ENCODE data around the gene BTBD16.
A peak's percentile ranks its signal among the peaks of the same experiment; 100 is the strongest.

The BTBD16 gene

DNA sequence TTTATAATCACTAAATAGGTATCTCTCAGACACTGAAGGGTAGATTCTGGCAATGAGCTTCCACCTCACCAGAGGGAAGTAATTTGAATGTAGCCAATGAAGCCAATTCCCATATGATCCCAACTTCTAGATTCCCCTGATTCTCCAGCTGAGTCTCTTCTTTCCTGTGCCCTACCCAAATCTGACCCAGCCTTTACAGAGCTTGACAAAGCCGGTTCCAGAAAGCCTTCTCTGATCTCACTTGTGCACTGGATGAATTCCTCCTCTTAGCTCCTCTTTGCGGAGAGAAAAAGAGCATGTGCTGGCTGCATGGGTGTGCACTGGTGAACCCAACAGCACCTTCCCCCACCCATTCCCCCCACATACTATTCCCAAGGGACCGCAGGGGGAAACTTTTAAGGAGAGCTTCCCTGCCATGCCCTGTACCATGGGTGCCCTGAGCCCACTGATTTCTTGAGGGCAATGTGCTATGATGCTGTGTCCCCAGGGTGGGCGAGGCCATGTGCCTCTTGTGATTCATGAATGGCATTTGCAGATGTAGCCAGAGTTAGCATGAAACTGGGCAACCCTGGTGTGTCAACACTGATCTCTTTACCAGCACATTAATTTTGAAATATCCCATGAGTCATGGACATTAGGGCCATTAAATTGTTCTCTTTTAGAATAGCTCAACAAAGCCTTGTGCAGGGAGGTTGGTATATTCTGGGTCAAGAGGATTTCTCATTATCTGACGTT is 53.0 kb downstream of the BTBD16 start:
- DNase-seq = no peak

DNA sequence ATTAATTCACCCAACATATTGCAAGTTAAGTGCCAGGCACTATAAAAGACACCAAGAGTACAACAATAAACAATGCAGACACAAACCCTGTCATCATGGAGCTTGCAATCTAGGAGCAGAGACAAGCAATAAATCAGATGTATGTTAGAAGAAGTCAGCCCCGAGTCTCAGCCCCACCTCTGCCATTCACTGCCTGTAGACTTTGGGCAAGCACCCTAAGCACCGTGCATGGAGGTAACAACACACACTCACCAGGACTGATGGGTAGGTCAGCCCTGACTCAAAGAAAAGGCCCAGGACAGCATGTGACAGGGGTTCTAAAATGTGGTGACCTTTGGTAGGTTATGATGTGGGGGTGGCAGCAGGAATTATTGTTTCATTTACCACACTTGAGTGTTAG is 54.1 kb downstream of the BTBD16 start:
- DNase-seq = no peak

DNA sequence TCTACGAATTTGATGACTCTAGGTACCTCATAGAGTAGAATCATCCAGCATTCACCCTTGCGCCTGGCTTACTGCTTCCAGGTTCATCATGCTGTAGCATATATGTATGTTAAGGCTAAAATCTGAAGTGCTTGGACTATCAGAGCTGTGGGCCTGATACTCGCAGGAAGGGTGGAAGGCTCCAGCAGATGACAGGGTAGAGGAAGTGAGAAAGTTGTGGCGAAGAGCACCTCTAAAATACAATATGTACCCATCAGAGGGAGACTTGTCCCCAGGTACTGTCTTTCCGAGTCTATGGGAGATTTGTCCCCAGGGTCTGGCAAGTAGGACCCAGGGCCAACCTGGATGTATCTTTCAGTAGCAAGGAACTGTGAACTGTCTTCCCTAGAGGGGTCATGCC is 55.3 kb downstream of the BTBD16 start:
- no peak for DNase-seq

DNA sequence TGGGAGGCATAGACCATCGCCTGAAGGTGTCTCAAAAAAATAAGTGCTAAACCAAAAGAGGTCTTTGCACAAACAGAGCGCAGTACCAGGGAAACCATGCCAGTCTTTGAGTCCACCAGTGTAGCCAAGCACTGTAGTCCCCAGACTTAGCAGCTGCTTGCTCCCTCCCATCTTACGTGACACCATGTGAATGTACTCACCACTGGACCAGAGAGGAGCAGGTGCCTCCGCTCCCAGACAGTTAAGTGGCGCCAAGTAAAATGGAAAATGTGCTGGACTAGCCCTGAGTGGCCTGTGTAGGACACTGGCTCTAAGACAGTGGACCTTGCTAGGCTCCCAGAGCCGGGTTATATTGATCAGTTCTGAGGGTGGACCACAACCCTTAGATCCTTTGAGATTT is 55.7 kb downstream of the BTBD16 start:
- DNase-seq = no peak

DNA sequence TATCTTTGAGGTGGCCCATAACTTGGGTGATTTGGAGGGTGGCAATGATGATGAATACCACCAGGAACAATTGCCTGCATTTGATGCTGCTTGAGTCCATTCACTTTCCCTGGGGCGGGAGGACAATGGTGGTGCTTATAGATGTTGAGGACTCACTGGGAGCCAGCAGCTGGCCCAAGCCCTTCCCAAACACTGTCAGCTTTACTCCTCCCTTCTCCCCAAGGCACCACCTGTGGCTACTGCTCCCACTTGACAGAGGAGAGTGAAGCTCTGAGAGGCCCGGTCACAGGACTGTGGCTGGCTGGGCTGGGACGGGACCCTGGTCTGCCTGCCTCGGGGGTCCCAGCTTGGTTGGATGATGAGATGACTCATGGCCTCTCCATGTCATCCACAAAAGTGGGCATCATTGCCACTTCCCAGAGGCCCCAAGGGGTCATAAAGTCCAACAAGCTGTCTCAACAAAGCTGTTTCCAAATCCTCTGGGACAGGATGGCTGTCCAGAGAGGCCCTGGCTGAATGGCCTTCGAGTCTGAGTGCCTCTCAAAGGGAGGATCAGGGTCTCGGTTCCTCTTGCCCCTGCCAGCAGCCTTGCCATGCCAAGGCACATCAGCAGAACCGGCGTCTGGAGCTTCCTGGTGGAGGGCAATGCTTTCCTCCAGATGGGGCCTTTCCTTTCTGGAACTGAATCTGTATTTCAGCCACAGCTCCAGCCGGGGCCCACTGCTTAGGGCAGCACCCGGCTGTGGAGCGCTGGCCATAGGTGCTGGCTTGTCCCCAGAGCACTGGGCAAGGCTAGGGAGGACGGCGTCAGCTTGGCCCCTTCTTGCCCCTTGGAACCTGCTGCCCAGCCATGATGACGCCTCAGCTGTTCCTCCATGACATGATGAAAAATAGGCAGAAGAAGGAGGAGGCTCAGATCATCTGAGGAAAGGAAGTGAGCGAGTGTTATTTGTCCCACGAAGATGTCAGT is 56.4 kb downstream of the BTBD16 start:
- no peak for DNase-seq

DNA sequence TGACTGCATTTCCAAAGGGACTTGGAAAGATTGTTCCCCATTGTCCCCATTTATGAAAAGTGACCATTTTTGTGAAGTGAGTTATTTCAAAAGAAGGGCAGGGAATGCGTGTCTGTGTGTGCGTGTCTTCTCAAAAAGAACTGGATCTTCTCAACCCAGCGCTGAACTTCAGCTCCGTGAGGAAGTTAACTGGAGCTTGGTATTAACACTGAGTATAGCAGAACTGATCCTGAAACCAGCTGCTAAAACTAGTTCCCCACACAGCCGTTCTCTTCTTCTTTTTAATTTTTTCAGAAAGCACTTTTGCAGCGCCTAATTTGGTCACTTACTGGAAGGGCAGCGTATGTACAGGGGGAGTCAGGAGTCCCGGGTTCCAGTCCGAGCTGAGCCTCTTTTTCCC is 57.6 kb downstream of the BTBD16 start:
- DNase-seq = no peak

DNA sequence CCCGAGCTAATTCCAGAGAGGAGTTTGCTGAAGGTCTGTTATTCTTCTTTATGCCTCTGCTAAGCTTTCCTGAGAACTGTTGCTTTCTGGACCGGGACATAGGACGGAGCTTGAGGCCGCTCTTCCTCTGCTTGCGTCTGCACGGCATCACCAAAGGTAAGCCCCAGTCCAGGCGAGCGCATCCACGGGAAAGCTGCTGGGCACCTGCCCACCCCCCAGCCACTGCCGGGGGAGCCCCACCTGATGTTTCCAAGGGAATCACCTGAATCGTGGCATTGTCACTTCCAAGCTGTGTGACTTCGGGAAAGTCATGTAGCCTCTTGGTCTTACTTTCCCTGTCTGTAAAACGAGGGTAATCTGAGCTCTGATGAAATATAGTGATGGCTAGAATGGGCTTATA is 58.3 kb downstream of the BTBD16 start:
- DNase-seq = no peak

DNA sequence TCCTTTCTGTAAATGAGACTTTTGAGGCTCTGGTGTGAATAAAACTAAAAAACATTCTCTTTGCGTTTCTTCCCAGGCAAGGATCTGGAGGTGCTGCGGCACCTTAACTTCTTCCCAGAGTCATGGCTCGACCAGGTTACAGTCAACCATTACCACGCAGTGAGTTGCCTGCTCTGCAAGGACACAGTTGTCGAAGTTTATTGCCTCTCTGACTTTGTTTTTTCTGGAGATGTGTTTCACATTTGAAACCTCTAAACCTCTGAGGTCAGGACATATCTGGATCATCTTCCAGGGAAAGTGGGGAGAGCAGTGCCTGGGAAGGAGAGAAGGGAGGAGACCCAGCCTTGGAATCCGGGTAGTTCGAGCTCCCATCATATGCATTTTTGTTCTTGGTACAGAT is 60.0 kb downstream of the BTBD16 start:
- DNase-seq = no peak

DNA sequence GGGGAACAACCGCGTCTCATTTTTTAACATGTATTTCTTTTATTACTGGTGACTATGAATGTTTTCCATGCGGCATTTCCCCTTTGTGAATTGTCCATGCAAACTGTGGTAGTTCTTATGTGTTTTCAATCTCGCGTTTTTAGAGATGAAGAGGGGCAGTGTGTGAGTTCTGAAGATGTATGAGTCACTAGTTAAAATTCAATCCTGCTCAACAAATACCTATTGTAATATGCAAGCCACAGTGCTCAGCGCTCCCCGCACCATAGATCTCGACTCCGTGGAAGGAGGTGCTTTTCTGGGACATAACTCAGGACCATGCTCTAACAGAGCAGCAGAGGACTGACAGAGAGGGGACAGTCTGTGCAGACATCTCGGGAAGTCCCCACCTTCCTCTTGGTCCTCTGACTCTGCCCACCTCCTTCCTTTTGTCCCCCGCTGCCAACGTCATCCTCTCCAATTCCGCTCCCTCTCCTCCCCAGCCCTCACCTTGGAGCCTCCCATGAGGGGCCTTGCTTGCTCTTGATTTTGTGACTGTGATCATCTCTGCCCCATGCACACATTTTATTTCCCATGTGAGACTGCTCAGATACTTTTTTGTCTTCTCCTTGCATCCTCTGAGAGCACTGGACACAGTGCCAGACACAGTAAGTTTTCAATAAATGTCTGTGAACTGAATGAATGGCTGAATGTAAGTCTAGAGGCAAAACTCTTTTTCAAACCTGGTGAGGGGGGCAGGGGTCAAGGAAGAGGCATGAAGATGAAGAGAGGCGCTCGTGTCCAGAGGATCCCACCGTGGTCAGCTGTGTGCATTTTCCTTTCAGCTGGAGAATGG is 60.7 kb downstream of the BTBD16 start:
- DNase-seq = no peak

DNA sequence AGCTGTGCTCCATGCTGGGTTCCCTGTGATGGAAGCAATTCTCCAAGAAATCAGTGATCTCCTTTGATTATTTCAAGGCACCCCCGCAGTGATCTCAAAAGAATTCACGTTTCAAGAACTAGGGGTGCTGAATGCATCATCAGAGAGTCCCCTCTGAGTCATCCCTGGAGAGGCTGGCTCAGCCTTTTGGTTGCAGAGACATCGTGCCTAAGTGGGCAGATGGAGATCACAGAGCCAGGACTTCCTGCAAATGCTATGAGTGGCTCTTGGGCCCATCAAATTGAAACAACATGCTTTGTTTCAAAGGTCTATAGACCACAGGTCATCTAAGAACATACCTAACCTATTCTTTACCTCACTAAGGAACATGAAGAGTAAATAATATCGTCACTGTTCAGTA is 61.9 kb downstream of the BTBD16 start:
- DNase-seq = no peak

DNA sequence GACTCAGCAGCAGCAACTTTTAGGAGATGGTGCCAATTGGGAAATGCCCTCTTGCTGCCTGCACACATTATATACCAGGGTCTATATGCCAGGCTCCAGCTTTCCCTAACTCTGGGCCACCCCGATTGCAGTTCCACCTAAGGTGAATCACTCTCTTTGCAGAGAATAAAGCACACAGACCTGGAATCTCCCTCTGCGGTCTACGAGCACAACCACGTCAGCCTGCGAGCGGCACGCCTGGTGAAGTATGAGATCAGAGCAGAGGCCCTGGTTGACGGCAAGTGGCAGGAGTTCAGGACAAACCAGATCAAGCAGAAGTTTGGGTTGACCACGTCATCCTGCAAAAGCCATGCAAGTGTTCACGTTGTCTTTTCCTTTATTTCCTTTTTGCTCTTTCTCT is 65.2 kb downstream of the BTBD16 start:
- no peak for DNase-seq

DNA sequence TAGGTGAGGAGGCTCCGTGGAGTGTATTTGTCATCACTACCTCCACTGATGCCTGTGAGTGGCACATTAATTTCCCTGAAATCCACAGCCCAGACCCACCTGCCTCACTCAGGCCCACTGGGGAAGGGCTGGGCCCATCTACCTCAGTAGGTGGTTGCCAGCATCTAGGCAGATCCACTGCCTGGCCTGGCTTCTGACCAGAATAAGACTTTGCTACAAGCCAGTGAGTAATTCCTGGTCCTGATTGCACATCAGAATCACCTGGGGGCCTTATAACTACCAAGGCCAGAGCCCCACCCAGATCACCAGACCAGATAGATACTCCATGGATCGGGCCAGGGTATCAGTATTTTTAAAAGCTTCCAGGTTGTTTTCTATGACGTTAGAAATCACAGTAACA is 65.9 kb downstream of the BTBD16 start:
- DNase-seq = no peak

DNA sequence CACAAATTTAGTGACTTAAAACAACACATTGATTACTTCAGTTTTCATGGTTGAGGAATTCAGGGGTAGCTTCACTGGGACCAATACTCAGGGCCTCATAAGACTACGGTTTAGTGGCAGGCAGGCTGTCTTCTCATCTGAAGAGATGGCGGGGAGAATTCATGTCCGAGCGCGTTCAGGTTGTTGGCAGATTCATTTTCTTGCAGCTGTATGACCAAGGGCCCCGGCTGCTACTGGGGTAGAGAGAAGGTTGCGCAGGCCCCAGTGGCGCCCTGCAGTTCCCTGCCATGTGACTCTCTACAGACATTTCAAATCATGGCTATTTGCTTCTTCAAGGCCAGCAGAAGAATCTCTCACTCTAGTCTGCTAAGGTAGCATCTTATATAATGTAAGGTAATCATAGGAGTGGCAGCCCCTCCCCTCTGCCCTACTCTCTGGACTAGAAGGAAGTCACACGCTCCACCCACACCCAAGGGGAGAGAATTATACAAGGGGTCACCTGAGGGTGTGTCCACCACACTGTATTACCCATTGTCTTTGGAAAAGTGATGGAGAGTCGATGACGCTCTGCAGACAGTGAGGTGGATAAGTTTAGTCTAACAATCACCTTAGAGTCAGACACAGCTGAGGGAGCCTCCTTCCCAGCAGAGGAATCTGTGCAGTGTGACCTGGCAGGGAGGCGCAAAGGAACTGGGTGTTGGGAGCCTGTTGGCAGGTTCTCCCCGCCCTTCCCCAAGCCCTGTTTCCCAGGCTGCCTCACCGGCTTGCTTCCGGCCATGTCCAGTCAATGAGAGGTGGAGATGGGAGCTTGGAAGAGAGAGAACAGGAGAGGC is 67.7 kb downstream of the BTBD16 start:
- no peak for DNase-seq

DNA sequence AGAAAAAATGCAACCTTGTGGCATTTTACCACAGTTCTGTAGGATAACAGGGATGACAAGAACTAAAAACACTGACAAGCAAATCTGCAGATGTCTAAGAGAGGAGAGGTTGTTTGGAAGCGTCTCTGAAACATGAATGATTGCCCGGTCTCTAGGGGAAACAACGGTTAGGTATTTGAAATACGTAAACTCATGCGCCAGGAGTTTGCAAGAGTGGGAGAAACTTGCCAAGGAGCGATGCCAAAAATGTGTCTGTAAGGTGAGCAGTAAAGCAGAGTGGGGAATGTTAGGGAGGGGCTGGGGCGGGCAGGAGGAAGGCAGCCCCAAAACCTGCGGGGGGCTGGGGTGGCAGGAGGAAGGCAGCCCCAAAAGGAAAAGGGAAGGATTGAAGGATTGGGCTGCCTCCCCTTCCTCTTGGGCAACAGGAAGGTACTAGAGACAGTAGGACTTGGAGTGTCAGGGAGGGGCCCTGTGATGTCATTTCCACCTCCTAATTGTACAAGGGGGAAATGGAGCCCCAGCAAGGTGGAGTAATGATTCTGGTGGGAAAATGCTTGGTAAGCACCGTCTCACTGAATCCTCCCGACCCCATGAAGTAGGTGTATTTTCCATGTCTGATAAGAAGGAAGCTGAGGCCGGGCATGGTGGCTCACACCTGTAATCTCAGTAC is 70.2 kb downstream of the BTBD16 start:
- no peak for DNase-seq

DNA sequence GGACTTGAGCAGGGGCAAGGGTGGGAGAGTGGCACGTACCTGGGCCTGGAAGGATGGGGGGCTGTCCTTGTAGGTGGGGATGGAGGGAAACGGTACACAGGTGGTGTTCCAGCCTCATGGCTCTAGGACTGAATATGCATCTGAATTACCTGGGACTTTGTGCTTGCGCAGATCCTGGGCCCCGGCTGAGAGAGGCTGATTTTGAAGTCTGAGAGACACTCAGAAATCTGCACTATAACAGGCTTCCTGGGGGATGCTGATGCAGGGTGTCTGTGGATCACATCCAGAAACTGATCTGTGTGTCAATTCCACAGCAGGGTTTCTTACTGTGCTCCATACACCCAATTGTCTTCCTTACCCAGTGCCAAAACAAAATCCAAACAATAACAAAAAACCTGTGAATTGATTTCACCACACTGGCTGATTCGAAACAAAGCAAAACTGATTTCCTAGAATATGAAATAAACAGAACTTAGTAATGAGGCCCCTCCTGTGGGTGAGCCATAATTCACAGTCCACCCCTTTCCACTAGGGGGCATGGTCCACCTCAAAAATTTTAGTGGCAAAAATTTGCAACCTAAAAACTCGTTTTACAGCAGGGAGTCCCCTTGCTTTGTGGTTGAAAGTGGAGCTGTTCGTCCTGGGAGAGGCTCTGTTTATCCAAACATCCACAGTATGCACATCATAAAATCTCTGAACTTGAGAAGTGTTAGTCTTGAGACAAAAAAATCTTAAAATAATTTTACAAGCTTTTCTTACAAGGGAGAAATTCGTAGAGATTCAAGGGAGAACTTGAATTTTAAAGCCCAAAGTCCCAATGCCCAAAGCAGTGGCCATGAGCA is 71.4 kb downstream of the BTBD16 start:
- peak; percentile 35 for DNase-seq

DNA sequence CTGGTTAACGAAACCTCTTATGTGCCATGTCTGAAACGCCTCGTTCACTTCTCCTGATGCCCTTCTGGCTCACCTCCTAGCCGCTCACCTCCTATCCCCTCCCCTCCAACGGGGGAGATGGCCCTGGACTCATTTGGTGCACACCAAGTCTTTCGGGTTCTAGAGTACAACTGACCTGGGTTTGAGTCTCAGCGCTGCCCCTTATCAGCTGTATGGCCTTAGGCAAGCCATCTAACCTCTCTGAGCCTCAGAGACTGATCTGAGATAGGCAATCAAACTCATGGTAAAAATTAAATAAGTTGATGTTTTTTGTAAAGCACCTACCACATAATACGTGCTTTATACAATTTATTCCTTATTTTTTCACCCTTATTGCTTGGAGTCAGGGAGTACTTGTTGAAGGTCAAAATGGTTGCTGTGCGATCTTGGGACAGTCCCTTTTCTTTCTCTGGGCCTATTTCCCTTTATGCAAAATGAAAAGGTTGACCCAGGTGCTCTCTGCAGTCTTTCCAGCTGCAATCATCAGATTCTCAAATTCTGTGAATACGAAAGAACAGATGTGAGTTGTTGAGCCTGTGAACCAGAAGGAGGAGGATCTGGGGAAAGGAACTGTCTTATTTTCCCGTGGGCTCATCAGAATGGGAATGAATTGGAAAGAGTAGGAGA is 72.2 kb downstream of the BTBD16 start:
- no peak for DNase-seq

DNA sequence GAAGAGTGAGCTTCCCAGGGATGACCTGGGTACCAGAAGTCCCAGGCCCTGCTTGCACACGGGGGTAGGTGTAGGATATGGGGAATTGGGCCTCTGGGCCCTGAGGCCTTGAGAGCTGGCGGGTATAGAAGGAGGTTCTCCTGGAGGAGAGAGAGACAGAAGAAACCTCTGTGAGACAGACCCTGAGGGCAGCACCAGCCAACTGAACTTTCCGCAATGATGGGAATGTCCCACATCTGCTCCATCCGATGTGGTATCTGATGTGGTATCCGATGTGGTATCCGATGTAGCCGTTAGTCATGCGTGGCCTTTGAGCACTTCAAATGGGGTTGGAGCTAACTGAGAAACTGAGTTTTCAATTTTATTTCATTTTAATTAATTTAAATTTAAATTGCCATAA is 72.8 kb downstream of the BTBD16 start:
- DNase-seq = no peak

DNA sequence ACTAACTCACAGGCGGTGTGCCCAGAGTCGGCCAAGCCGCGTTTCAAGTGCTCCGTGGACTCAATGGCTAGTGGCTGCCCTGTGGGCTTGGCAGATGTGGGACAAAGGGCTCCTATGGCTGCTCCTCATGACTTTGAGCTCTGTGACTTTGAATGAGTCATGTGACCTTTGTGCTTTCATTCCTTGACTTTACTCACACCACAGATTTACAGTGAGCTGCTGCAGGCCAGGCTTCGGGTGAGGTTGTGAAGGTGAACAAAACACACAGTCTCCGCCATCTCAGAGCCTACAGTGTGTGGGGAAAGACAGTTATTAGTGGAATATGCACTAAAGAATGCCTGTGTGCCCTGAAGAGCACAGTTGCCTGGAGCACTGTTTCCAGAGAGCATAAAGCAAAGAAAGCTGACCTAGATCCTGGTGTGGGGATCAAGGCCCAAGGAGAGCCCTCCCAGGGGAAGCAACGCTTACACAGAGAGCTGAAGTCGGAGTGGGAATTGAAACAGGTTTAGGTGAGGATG is 73.7 kb downstream of the BTBD16 start:
- DNase-seq = no peak

DNA sequence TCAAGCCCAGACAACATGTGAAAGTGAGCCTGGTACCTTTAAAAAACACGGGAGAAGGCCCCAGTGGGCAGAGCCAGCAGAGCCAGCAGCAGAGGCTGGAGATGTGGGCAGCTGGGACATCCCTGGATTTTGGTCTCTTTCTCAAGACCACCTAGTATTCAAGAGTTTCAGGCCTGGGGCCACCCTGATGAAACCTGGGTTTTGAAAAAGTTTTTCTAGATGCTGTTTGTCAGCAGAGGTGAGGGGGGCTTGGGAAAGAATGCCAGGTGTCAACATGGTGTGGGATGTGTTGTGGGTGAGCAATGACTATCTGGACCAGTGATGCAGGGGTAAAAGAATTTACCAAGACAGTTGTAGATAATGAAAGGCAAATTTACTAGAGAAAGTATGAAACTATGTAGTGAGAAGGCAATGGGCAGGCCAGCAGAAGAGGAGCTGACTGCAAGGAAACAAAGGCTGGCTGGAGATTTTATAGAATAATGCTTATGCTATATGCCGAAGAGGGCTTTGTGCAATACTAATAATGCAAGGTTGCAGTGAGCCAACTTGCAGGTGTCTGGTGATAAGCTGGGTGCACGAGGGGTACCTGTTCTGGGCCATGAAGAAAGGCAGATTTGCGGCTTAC is 75.3 kb downstream of the BTBD16 start:
- no peak for DNase-seq

All from activated effector memory CD4-positive, alpha-beta T cell treated with Interleukin-2 at 50 U/mL for 16 hours (primary cell).